ENCODE results near the gene CHPF. TPM values are rescaled to one million over a fixed set of nuclear protein-coding genes. Genes with fewer than 3 reads are reported as not detected.

Gene CHPF
- total RNA-seq, 2 experiments from 2014 or later, result 14.2 to 24.4 TPM

GRCh38 chr2:219553168-219553417 lies 9.5 kb upstream of the CHPF start:
- CTCF ChIA-PET, result interaction anchor here (2.4 to 3.7 kb wide), 2 partner anchors 8 to 10 kb away, joined by 13 to 15 read pairs; partner anchors contain the start of gene CHPF
- H3K4me1 Mint-ChIP-seq, result peaks cover 4% of the 10 kb centered on the region
- no peaks in the 10 kb centered on the region for H3K36me3 Mint-ChIP-seq
- no peaks in the 10 kb centered on the region for H3K9me3 Mint-ChIP-seq (ENCODE audit: low read depth)
- no peak overlapping the region for H3K27ac Mint-ChIP-seq
- DNase-seq (no peak), ATAC-seq (no peak)
- peaks cover 28% of the 10 kb centered on the region for H3K27me3 Mint-ChIP-seq
- no peak overlapping the region for H3K4me3 Mint-ChIP-seq

GRCh38 chr2:219552382-219553167 lies 9.0 kb upstream of the CHPF start:
- DNase-seq, result peak; percentile 85
- ATAC-seq, result peak; percentile 90
- H3K4me3 Mint-ChIP-seq, result peak overlapping the region; percentile 60
- peaks cover 4% of the 10 kb centered on the region for H3K4me1 Mint-ChIP-seq
- H3K36me3 Mint-ChIP-seq, result no peaks in the 10 kb centered on the region
- peaks cover 28% of the 10 kb centered on the region for H3K27me3 Mint-ChIP-seq
- no peaks in the 10 kb centered on the region for H3K9me3 Mint-ChIP-seq (ENCODE audit: low read depth)
- CTCF ChIA-PET, result interaction anchor here (0.9 to 3.7 kb wide), 4 partner anchors 8 to 45 kb away, joined by 3 to 15 read pairs (median 8); partner anchors contain the start of genes CHPF and STK11IP
- no peak overlapping the region for H3K27ac Mint-ChIP-seq

- CTCF ChIA-PET, result interaction anchor here (0.8 to 3.7 kb wide), 7 partner anchors 9 to 572 kb away, joined by 3 to 15 read pairs (median 4); partner anchors contain the start of genes CHPF and STK11IP
- peak; percentile 50 for DNase-seq
- Mint-ChIP-seq H3K4me1 (peaks cover 4% of the 10 kb centered on the region), H3K9me3 (ENCODE audit: low read depth) (no peaks in the 10 kb centered on the region), H3K27ac (no peak overlapping the region), H3K36me3 (no peaks in the 10 kb centered on the region), H3K4me3 (peak overlapping the region; percentile 60), H3K27me3 (peaks cover 28% of the 10 kb centered on the region)
- peak; percentile 31 for ATAC-seq
These were observed 8.1 kb upstream of the CHPF start for GRCh38 chr2:219551441-219552381.

- H3K9me3 Mint-ChIP-seq (ENCODE audit: low read depth), result no peaks in the 10 kb centered on the region
- ATAC-seq, result no peak
- no peaks in the 10 kb centered on the region for H3K36me3 Mint-ChIP-seq
- DNase-seq, result no peak
- CTCF ChIA-PET, result interaction anchor here (0.6 to 2.0 kb wide), 2 partner anchors 8 to 11 kb away, joined by 3 to 7 read pairs; no protein-coding TSS in a partner anchor
- H3K4me3 Mint-ChIP-seq, result no peak overlapping the region
- H3K4me1 Mint-ChIP-seq, result peaks cover 4% of the 10 kb centered on the region
- H3K27ac Mint-ChIP-seq, result no peak overlapping the region
- H3K27me3 Mint-ChIP-seq, result peaks cover 38% of the 10 kb centered on the region
These were observed 6.0 kb upstream of the CHPF start for GRCh38 chr2:219549619-219550018.

- Mint-ChIP-seq H3K4me1 (peaks cover 9% of the 10 kb centered on the region), H3K27me3 (peaks cover 39% of the 10 kb centered on the region), H3K36me3 (no peaks in the 10 kb centered on the region), H3K4me3 (no peak overlapping the region), H3K9me3 (ENCODE audit: low read depth) (no peaks in the 10 kb centered on the region), H3K27ac (no peak overlapping the region)
- ATAC-seq, result no peak
- no peak for DNase-seq
- CTCF ChIA-PET, result interaction anchor here (0.6 to 2.0 kb wide), 2 partner anchors 8 to 11 kb away, joined by 3 to 7 read pairs; no protein-coding TSS in a partner anchor
These were observed 5.4 kb upstream of the CHPF start for GRCh38 chr2:219548990-219549389.

- no peak for ATAC-seq
- H3K4me1 Mint-ChIP-seq, result peaks cover 12% of the 10 kb centered on the region
These were observed 4.0 kb upstream of the CHPF start for GRCh38 chr2:219547621-219548020.

GRCh38 chr2:219545943-219546352 lies 2.3 kb upstream of the CHPF start:
- DNase-seq, result no peak
- Mint-ChIP-seq H3K36me3 (peaks cover 1% of the 10 kb centered on the region), H3K27me3 (peaks cover 23% of the 10 kb centered on the region), H3K4me3 (no peak overlapping the region), H3K27ac (no peak overlapping the region), H3K4me1 (peaks cover 20% of the 10 kb centered on the region), H3K9me3 (ENCODE audit: low read depth) (no peaks in the 10 kb centered on the region)
- ATAC-seq, result no peak
- CTCF ChIA-PET, result interaction anchor here (0.7 to 7.2 kb wide), 2 partner anchors 15 to 50 kb away, joined by 3 to 73 read pairs; partner anchors contain the start of gene GMPPA

More at GRCh38 chr2:219547621-219548020, 4.0 kb upstream of the CHPF start:
- Mint-ChIP-seq H3K27me3 (peaks cover 30% of the 10 kb centered on the region), H3K36me3 (no peaks in the 10 kb centered on the region), H3K27ac (no peak overlapping the region), H3K9me3 (ENCODE audit: low read depth) (no peaks in the 10 kb centered on the region), H3K4me3 (no peak overlapping the region)
- CTCF ChIA-PET, result no interaction called here
- DNase-seq, result no peak

- no peak for ATAC-seq
- CTCF ChIA-PET, result interaction anchor here (0.7 to 7.2 kb wide), 3 partner anchors 15 to 50 kb away, joined by 3 to 85 read pairs (median 73); partner anchors contain the start of gene GMPPA
- no peaks in the 10 kb centered on the region for H3K9me3 Mint-ChIP-seq (ENCODE audit: low read depth)
- H3K27me3 Mint-ChIP-seq, result peaks cover 17% of the 10 kb centered on the region
- H3K4me1 Mint-ChIP-seq, result peaks cover 20% of the 10 kb centered on the region
- H3K4me3 Mint-ChIP-seq, result no peak overlapping the region
- no peak for DNase-seq
- peaks cover 1% of the 10 kb centered on the region for H3K36me3 Mint-ChIP-seq
- H3K27ac Mint-ChIP-seq, result no peak overlapping the region
These were observed 1.8 kb upstream of the CHPF start for GRCh38 chr2:219545295-219545942.

GRCh38 chr2:219544567-219544966 lies 958 bp upstream of the CHPF start:
- ATAC-seq (no peak), DNase-seq (no peak)
- CTCF ChIA-PET, result interaction anchor here (2.5 to 8.4 kb wide), 4 partner anchors 15 to 141 kb away, joined by 15 to 85 read pairs (median 66); partner anchors contain the start of gene GMPPA
- Mint-ChIP-seq H3K4me1 (peaks cover 20% of the 10 kb centered on the region), H3K4me3 (peak overlapping the region; percentile 84), H3K27ac (no peak overlapping the region), H3K36me3 (peaks cover 1% of the 10 kb centered on the region), H3K9me3 (ENCODE audit: low read depth) (no peaks in the 10 kb centered on the region), H3K27me3 (peaks cover 17% of the 10 kb centered on the region)

- CTCF ChIA-PET, result interaction anchor here (0.9 to 8.4 kb wide), 15 partner anchors 10 to 154 kb away, joined by 3 to 89 read pairs (median 6); partner anchors contain the start of genes DNPEP, GMPPA and STK11IP
- Mint-ChIP-seq H3K36me3 (peaks cover 3% of the 10 kb centered on the region), H3K27me3 (peaks cover 17% of the 10 kb centered on the region), H3K4me3 (peak overlapping the region; percentile 84), H3K9me3 (ENCODE audit: low read depth) (no peaks in the 10 kb centered on the region), H3K4me1 (peaks cover 20% of the 10 kb centered on the region), H3K27ac (peak overlapping the region; percentile 62)
- ATAC-seq, result peak; percentile 51
- peak; percentile 54 for DNase-seq
These were observed 546 bp downstream of the CHPF start for GRCh38 chr2:219542931-219543595.

GRCh38 chr2:219541611-219542180 lies 1.9 kb downstream of the CHPF start:
- H3K27ac Mint-ChIP-seq, result peak overlapping the region; percentile 43
- H3K27me3 Mint-ChIP-seq, result peaks cover 17% of the 10 kb centered on the region
- peaks cover 3% of the 10 kb centered on the region for H3K36me3 Mint-ChIP-seq
- CTCF ChIA-PET, result interaction anchor here (0.6 to 8.4 kb wide), 43 partner anchors 8 to 154 kb away, joined by 3 to 89 read pairs (median 4); partner anchors contain the start of genes DNPEP, GMPPA, SLC4A3 and STK11IP
- H3K4me1 Mint-ChIP-seq, result peaks cover 20% of the 10 kb centered on the region
- ATAC-seq (peak; percentile 54), DNase-seq (peak; percentile 89)
- H3K9me3 Mint-ChIP-seq (ENCODE audit: low read depth), result no peaks in the 10 kb centered on the region
- H3K4me3 Mint-ChIP-seq, result peak overlapping the region; percentile 84

Data from activated CD8-positive, alpha-beta memory T cell treated with anti-CD3 and anti-CD28 coated beads, Interleukin-2, amount 10 ng/mL, durations not matched to agents 7 days and 5 days (primary cell).